Stomach (tissue), 9 donors: ENCODE data around the gene CHST11. TPM values are rescaled to one million over a fixed set of nuclear protein-coding genes. Genes with fewer than 3 reads are reported as not detected.

Experiments used
- DNase-seq, 2 donors: peaks; one replicate each; pipeline versions ENCODE4 v3.0.0 to v3.0.0-alpha.2; 2013 to 2019
- H3K27ac ChIP-seq, 5 donors: fragments of 200-600 bp in 4 of 5; sonication (generic) in 4 of 5; one replicate each; pipeline ENCODE4 v1.5.1; 2013 to 2019; ENCODE audit warnings: mild to moderate bottlenecking in 1 of 5, moderate library complexity in 1 of 5
- H3K27me3 ChIP-seq, 3 donors: fragments of 200-600 bp; sonication (generic); one replicate each; pipeline ENCODE4 v1.5.1; 2017 to 2019; ENCODE audit warnings: mixed run types in 1 of 3
- H3K36me3 ChIP-seq, 4 donors: fragments of 200-600 bp; sonication (generic); 1 replicate in 3 of 4; 2 replicates in 1 of 4; pipeline ENCODE4 v1.5.1; 2016 to 2019
- H3K4me1 ChIP-seq, 4 donors: fragments of 200-600 bp; sonication (generic); one replicate each; pipeline ENCODE4 v1.5.1; 2016 to 2019
- H3K4me3 ChIP-seq, 4 donors: fragments of 200-600 bp; sonication (generic) in 3 of 4; one replicate each; pipeline ENCODE4 v1.5.1; 2016 to 2019; ENCODE audit warnings: mild to moderate bottlenecking in 1 of 4
- H3K9me3 ChIP-seq, 4 donors: fragments of 200-600 bp; sonication (generic); one replicate each; pipeline ENCODE4 v1.5.1; 2016 to 2019
- CTCF ChIP-seq, 7 experiments: fragments of 450-650 bp in 4 of 7; fragments of 200-600 bp in 3 of 7; sonication (generic) in 3 of 7; IDR thresholded peaks; one replicate each; pipeline ENCODE4 v1.5.1; 2016 to 2019; ENCODE audit warnings: antibody characterized with exemption in 7 of 7, control low read depth in 2 of 7, mild to moderate bottlenecking in 1 of 7
- EP300 ChIP-seq: sonication (generic); formaldehyde crosslinking; IDR thresholded peaks from one replicate; pipeline ENCODE4 v1.6.1; 2017; ENCODE audit warnings: antibody characterized with exemption
- POLR2A ChIP-seq, 4 donors: fragments of 450-650 bp; IDR thresholded peaks; one replicate each; pipeline ENCODE4 v1.6.1; 2016; ENCODE audit warnings: antibody characterized with exemption in 4 of 4, control low read depth in 2 of 4, mild to moderate bottlenecking in 1 of 4, moderate library complexity in 1 of 4
- POLR2AphosphoS5 ChIP-seq, 3 donors: sonication (generic); formaldehyde crosslinking; IDR thresholded peaks; one replicate each; pipeline ENCODE4 v1.6.1; 2016; ENCODE audit warnings: antibody characterized with exemption in 3 of 3
- WGBS, 5 donors: extraction: QIAGEN DNeasy Blood & Tissue Kit in 3 of 5; methylation state at CpG; one replicate each; pipeline versions ENCODE4 v1.1.5 to v1.1.7; 2013 to 2018; 5-methylcytosine and 5-hydroxymethylcytosine counted together
- intact Hi-C: fragments of 100-400 bp; cut with DNase I; formaldehyde crosslinking; loops from one replicate; pipeline ENCODE4 v1.15.1; 2023; ENCODE audit warnings: low total_unique reads
- polyA plus RNA-seq, 3 donors: library from polyadenylated mRNA; stranded (reverse); fragments of 200-250 nt; gene quantifications; one replicate each; pipeline ENCODE4 v1.2.3, GENCODE V29; 2013
- total RNA-seq, 5 donors: library from RNA; depleted of rRNA; stranded (reverse); fragments of >200 nt; gene quantifications; one replicate each; pipeline versions ENCODE4 v1.1.0 to v1.2.3, GENCODE V29; 2014 to 2016
- donor health status: healthy with polysubstance abuse.
- donor health status: Bipolar disorder and iron deficiency.
- donor health status: healthy.

The CHST11 gene
- total and polyA plus RNA-seq, 8 donors = 2.3 to 192 (median 18.6) TPM

- Histone ChIP-seq H3K9me3 (no peaks in the 10 kb centered on the region), H3K27ac (no peak overlapping the region), H3K36me3 (no peaks in the 10 kb centered on the region), H3K4me1 (peaks cover 4 to 58% (median 33%) of the 10 kb centered on the region in 4 donors), H3K4me3 (no peak overlapping the region), H3K27me3 (no peaks in the 10 kb centered on the region)
- 41 to 57% (median 51%) methylated on average over 5 of the region's 5 CpGs for WGBS, 5 donors
- DNase-seq = no peak
- intact Hi-C loops = no loop called here
- TF ChIP-seq POLR2A (IDR thresholded peaks at IDR 0.05) (no peak), EP300 (no peak), POLR2AphosphoS5 (IDR thresholded peaks at IDR 0.05) (no peak), CTCF (IDR thresholded peaks at IDR 0.05) (no peak)
Observed at GRCh38 chr12:104467346-104467837, 10.6 kb downstream of the CHST11 start.

DNA sequence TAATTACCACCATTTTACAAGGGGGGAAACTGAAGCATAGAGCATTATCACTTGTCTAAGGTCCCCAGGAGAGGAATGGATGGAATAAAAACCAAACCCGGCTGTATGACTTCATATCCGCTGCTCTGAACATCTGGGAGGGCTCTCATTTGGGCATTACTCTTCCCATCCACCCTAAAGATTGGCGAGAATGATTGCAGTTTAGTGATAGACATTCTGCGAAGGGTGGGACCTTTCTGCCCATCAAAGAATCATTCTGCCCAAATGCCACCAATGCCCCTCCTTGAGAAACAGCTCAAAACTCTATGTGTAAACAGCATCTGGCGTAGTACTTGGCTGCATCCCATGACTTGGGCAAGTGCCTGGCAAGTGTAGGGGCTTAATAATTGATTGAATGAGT, 11.6 kb downstream of the CHST11 start:
- 90 to 95% (median 92%) methylated on average over 5 of the region's 5 CpGs for WGBS, 5 donors
- no peaks in the 10 kb centered on the region for H3K9me3 ChIP-seq
- TF ChIP-seq CTCF (IDR thresholded peaks at IDR 0.05) = no peak
- no peak for TF ChIP-seq POLR2A (IDR thresholded peaks at IDR 0.05)
- no peak for TF ChIP-seq EP300
- TF ChIP-seq POLR2AphosphoS5 (IDR thresholded peaks at IDR 0.05) = no peak
- no peak overlapping the region for H3K27ac ChIP-seq
- intact Hi-C loops = no loop called here
- no peaks in the 10 kb centered on the region for H3K27me3 ChIP-seq
- no peaks in the 10 kb centered on the region for H3K36me3 ChIP-seq
- DNase-seq = no peak
- H3K4me3 ChIP-seq = no peak overlapping the region
- H3K4me1 ChIP-seq = peaks cover 7 to 58% (median 31%) of the 10 kb centered on the region in 4 donors

GRCh38 chr12:104469066-104469465, 12.3 kb downstream of the CHST11 start:
- Histone ChIP-seq H3K4me1 (peaks cover 8 to 57% (median 31%) of the 10 kb centered on the region in 4 donors), H3K4me3 (no peak overlapping the region), H3K27ac (no peak overlapping the region), H3K27me3 (no peaks in the 10 kb centered on the region), H3K36me3 (no peaks in the 10 kb centered on the region), H3K9me3 (no peaks in the 10 kb centered on the region)
- intact Hi-C loops = no loop called here
- WGBS, 5 donors = 79 to 91% (median 84%) methylated on average over 4 of the region's 4 CpGs
- no peak for DNase-seq
- TF ChIP-seq POLR2A (IDR thresholded peaks at IDR 0.05) (no peak), EP300 (no peak), POLR2AphosphoS5 (IDR thresholded peaks at IDR 0.05) (no peak), CTCF (IDR thresholded peaks at IDR 0.05) (no peak)

DNA sequence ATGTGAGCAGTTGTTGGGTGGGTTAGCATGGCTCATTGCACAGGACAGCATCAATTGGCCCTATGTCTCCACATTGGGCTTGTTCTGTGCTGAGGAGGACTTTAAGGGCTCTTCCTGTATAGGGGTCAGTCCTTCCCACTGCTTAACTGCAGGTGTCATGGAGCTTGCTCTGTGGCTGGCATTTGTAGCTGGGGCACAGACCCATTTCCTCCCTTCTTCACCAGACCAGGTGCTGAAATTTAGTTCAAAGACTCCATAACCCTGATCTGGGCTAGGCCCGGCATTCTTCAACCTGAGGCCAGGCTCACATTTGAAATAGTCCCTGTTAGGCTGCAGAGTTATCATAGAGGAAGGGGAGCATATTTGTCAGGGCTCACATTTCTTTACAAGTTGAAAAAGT, 12.8 kb downstream of the CHST11 start:
- H3K9me3 ChIP-seq = no peaks in the 10 kb centered on the region
- no peaks in the 10 kb centered on the region for H3K36me3 ChIP-seq
- H3K4me1 ChIP-seq = peaks cover 8 to 52% (median 31%) of the 10 kb centered on the region in 4 donors
- TF ChIP-seq CTCF (IDR thresholded peaks at IDR 0.05) = no peak
- TF ChIP-seq EP300 = no peak
- TF ChIP-seq POLR2A (IDR thresholded peaks at IDR 0.05) = no peak
- TF ChIP-seq POLR2AphosphoS5 (IDR thresholded peaks at IDR 0.05) = no peak
- H3K27ac ChIP-seq = no peak overlapping the region
- WGBS, 5 donors = 86 to 100% (median 86%) methylated on average over 1 of the region's 1 CpG
- intact Hi-C loops = no loop called here
- no peaks in the 10 kb centered on the region for H3K27me3 ChIP-seq
- H3K4me3 ChIP-seq = no peak overlapping the region
- no peak for DNase-seq
